Measurements from ENCODE around the gene PROM1. TPM values are rescaled to one million over a fixed set of nuclear protein-coding genes. Genes with fewer than 3 reads are reported as not detected.

PROM1 gene
- total and polyA plus RNA-seq, 2 of the 8 experiments (the other 6 are each of a cell fraction or from before 2014, with no cell fraction given) = 36.0 to 59.7 TPM

DNA sequence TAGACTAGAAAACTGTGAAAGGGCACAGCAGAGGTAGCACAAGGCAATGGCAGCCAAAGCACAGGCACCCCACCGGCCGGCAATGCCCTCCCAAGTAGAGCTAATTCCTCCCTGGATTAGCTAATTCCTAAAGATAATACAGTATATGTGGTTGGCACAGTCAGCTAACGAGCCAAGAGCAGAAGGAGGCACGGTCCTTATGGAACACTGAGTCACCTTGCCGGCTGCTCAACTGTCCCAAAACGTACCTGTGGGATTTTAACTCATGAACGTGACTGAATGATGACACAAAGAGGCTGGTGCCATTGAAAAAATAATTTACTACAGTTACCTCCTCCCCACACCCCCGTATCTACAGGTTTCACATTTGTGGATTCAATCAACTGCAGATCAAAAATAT lies 136.1 kb downstream of the PROM1 start:
- H3K14ac ChIP-seq (ENCODE audit: insufficient read length) = no peak overlapping the region
- no peaks in the 10 kb centered on the region for H3K23me2 ChIP-seq (ENCODE audit: low read depth, low read length)
- FAIRE-seq = no peak
- no peak overlapping the region for H3K4ac ChIP-seq (replicated peaks; ENCODE audit: insufficient read length, low read depth, low read length)
- H3K4me1 ChIP-seq (replicated peaks in 1 of 4; ENCODE audit: control insufficient read depth in 3 of 4, insufficient read depth in 4 of 4, low read length in 3 of 4) = no peaks in the 10 kb centered on the region
- DNase-seq (ENCODE audit: low read depth in 1 of 2, low spot score in 2 of 2) = no peak
- H3K4me3 ChIP-seq (ENCODE audit: extremely low read depth in 1 of 4, insufficient read depth in 2 of 4, low read depth in 3 of 4, low read length in 4 of 4) = no peak overlapping the region
- H2BK20ac ChIP-seq (ENCODE audit: low read length) = no peak overlapping the region
- no peak overlapping the region for H2BK5ac ChIP-seq (ENCODE audit: low read depth, low read length)
- no peaks in the 10 kb centered on the region for H3K79me2 ChIP-seq (ENCODE audit: control insufficient read depth in 1 of 2, insufficient read depth in 2 of 2, low read length in 2 of 2)
- no peaks in the 10 kb centered on the region for H3K9me3 ChIP-seq (ENCODE audit: insufficient read depth in 2 of 2, low read depth in 1 of 2, low read length in 1 of 2)
- no peak overlapping the region for H4K91ac ChIP-seq (replicated peaks; ENCODE audit: insufficient read length, low read length)
- no peak overlapping the region for H3K27ac ChIP-seq (ENCODE audit: low read depth, low read length)
- no peak overlapping the region for H3K4me2 ChIP-seq (ENCODE audit: insufficient read depth in 1 of 2, low read depth in 2 of 2, low read length in 2 of 2)
- H2AK5ac ChIP-seq (ENCODE audit: low read depth, low read length) = no peak overlapping the region
- no peak overlapping the region for H2AFZ ChIP-seq (ENCODE audit: low read length)
- H4K20me1 ChIP-seq (replicated peaks in 1 of 2; ENCODE audit: control insufficient read depth in 1 of 2, insufficient read depth in 2 of 2, low read length in 2 of 2) = no peaks in the 10 kb centered on the region
- POLR2A ChIA-PET (ENCODE audit: partially characterized antibody) = no interaction called here
- H3K9ac ChIP-seq (replicated peaks in 1 of 4; ENCODE audit: extremely low read depth in 1 of 4, low read depth in 3 of 4, low read length in 3 of 4) = no peak overlapping the region
- no peak overlapping the region for H2BK120ac ChIP-seq (replicated peaks; ENCODE audit: low read depth, low read length)
- no peak for TF ChIP-seq TBP (IDR thresholded peaks at IDR 0.05; ENCODE audit: low read depth, low read length)
- TF ChIP-seq POU5F1 (IDR thresholded peaks at IDR 0.05; ENCODE audit: low read depth, low read length) = no peak
- no peak for TF ChIP-seq MAFK (IDR thresholded peaks at IDR 0.05; ENCODE audit: low read depth, low read length)
- no peak for TF ChIP-seq ASH2L (IDR thresholded peaks at IDR 0.05; ENCODE audit: low read length)
- TF ChIP-seq CEBPB (IDR thresholded peaks at IDR 0.05; ENCODE audit: low read depth, low read length) = no peak
- no peak for TF ChIP-seq BCL11A (IDR thresholded peaks at IDR 0.05; ENCODE audit: low read depth in 2 of 2, low read length in 2 of 2)
- no peak for TF ChIP-seq SIX5 (IDR thresholded peaks at IDR 0.05; ENCODE audit: low read depth, low read length)
- no peak for TF ChIP-seq RBBP5 (IDR thresholded peaks at IDR 0.05; ENCODE audit: borderline replicate concordance, low read depth, low read length)
- TF ChIP-seq CTBP2 (IDR thresholded peaks at IDR 0.05; ENCODE audit: borderline replicate concordance, insufficient read depth, insufficient read length, low read length) = no peak
- no peak for TF ChIP-seq ZNF274 (IDR thresholded peaks at IDR 0.05; ENCODE audit: borderline replicate concordance, extremely low read depth, low read length)
- TF ChIP-seq RXRA (IDR thresholded peaks at IDR 0.05; ENCODE audit: insufficient read depth, low read depth, low read length) = no peak
- TF ChIP-seq FOSL1 (IDR thresholded peaks at IDR 0.05; ENCODE audit: insufficient read depth, low read depth, low read length) = no peak
- TF ChIP-seq BACH1 (IDR thresholded peaks at IDR 0.05; ENCODE audit: low read length) = no peak
- no peak overlapping the region for H2BK15ac ChIP-seq (ENCODE audit: low read length)
- WGBS, 2 experiments (ENCODE audit: extremely low coverage in 1 of 2, insufficient coverage in 1 of 2, insufficient read length in 1 of 2, insufficient replicate concordance in 2 of 2, low coverage in 1 of 2, low lambda C conversion rate in 2 of 2, missing lambda C conversion rate in 1 of 2) = 93% methylated on average over 8 of the region's 8 CpGs; no CpG with 5 or more reads in 1 of the 2 experiments
- CTCF ChIA-PET (ENCODE audit: partially characterized antibody) = interaction anchor here (2.3 to 3.0 kb wide), 3 partner anchors 8 to 143 kb away, joined by 5 to 15 read pairs (median 11); no protein-coding TSS in a partner anchor
- no peaks in the 10 kb centered on the region for H3K27me3 ChIP-seq (replicated peaks in 1 of 4; ENCODE audit: control insufficient read depth in 3 of 4, extremely low read depth in 1 of 4, insufficient read depth in 3 of 4, low read length in 3 of 4)
- no peaks in the 10 kb centered on the region for H3K36me3 ChIP-seq (ENCODE audit: control insufficient read depth in 2 of 4, insufficient read depth in 4 of 4, low read length in 3 of 4)
- H3K18ac ChIP-seq (ENCODE audit: extremely low read depth, low read length) = no peak overlapping the region
- H3K79me1 ChIP-seq (ENCODE audit: low read depth, low read length) = no peaks in the 10 kb centered on the region
- no peak overlapping the region for H4K8ac ChIP-seq (ENCODE audit: extremely low read depth, insufficient read depth, low read length)
- no peak overlapping the region for H4K5ac ChIP-seq (ENCODE audit: insufficient read length, low read depth, low read length)
- H3K23ac ChIP-seq (ENCODE audit: insufficient read length) = no peak overlapping the region
- no peak overlapping the region for H2BK12ac ChIP-seq (ENCODE audit: low read depth, low read length)
- no peak overlapping the region for H3K56ac ChIP-seq (replicated peaks; ENCODE audit: insufficient read length, low read depth, low read length)

Measured in H1 (cell line).